SK-N-SH (cell line): ENCODE measurements around the gene MRPS18A. TPM values are rescaled to one million over a fixed set of nuclear protein-coding genes. Genes with fewer than 3 reads are reported as not detected.

ENCODE experiments used
- CTCF ChIA-PET: fragments of 300-600, 350-600 bp; formaldehyde crosslinking; extraction: SDS; loops from one replicate; lab custom pipeline; 2021; lab: Yijun Ruan, JAX
- POLR2A ChIA-PET: fragments of 350-600 bp; sonication (Branson Sonifier 250); formaldehyde crosslinking; extraction: SDS; loops from one replicate; lab custom pipeline; 2020; ENCODE audit warnings: antibody characterized with exemption, inconsistent platforms; lab: Yijun Ruan, JAX
- DNase-seq: peaks from one replicate; pipeline ENCODE4 v3.0.0; 2012
- H2AFZ ChIP-seq: fragments of 200-600 bp; sonication (generic); 2 replicates; pipeline ENCODE4 v1.8.1; 2016; ENCODE audit warnings: antibody characterized with exemption, mild to moderate bottlenecking, low read depth
- H3F3A ChIP-seq: fragments of 200-600 bp; sonication (generic); replicated peaks from 2 replicates; pipeline ENCODE3; 2016; ENCODE audit warnings: antibody characterized with exemption, mild to moderate bottlenecking; ENCODE audit not compliant: insufficient read depth
- H3K27ac ChIP-seq, 2 experiments: fragments of 200-500 bp in 1 of 2; fragments of 200-600 bp in 1 of 2; sonication (Bioruptor generic) in 1 of 2; sonication (generic), shearing (Covaris generic) in 1 of 2; 2 replicates each; pipeline versions ENCODE4 v1.5.1 to v1.6.1; 2014 to 2016; ENCODE audit warnings: low read depth in 2 of 2, inconsistent platforms in 1 of 2, low read length in 1 of 2, mild to moderate bottlenecking in 1 of 2, mixed read lengths in 1 of 2
- H3K27me3 ChIP-seq: fragments of 200-600 bp; sonication (generic), shearing (Covaris generic); 2 replicates; pipeline ENCODE4 v1.6.1; 2016; ENCODE audit warnings: mixed run types; ENCODE audit not compliant: insufficient read depth
- H3K36me3 ChIP-seq, 2 experiments: fragments of 200-500 bp in 1 of 2; fragments of 200-600 bp in 1 of 2; sonication (Bioruptor generic) in 1 of 2; sonication (generic) in 1 of 2; replicated peaks in 1 of 2; 2 replicates each; pipeline versions ENCODE3 to v1.5.1; 2014 to 2016; ENCODE audit warnings: low read length in 1 of 2, mild to moderate bottlenecking in 1 of 2; ENCODE audit not compliant: insufficient read depth in 2 of 2, control insufficient read depth in 1 of 2
- H3K4me1 ChIP-seq, 2 experiments: fragments of 200-500 bp in 1 of 2; fragments of 200-600 bp in 1 of 2; sonication (Bioruptor generic) in 1 of 2; sonication (generic), shearing (Covaris generic) in 1 of 2; 2 replicates each; pipeline versions ENCODE4 v1.5.1 to v1.6.1; 2014 to 2016; ENCODE audit warnings: low read depth in 1 of 2, low read length in 1 of 2, mixed run types in 1 of 2; ENCODE audit not compliant: insufficient read depth in 2 of 2, control insufficient read depth in 1 of 2
- H3K4me2 ChIP-seq: fragments of 200-600 bp; sonication (generic), shearing (Covaris generic); 2 replicates; pipeline ENCODE4 v1.6.1; 2017; ENCODE audit warnings: mixed run types
- H3K4me3 ChIP-seq, 2 experiments: fragments of 200-500 bp in 1 of 2; fragments of 200-600 bp in 1 of 2; sonication (Bioruptor generic) in 1 of 2; sonication (generic), shearing (Covaris generic) in 1 of 2; 2 replicates each; pipeline versions ENCODE4 v1.5.1 to v1.8.1; 2014 to 2016; ENCODE audit warnings: low read depth in 2 of 2, inconsistent platforms in 1 of 2, low read length in 1 of 2, mild to moderate bottlenecking in 1 of 2, mixed read lengths in 1 of 2, moderate library complexity in 1 of 2
- H3K79me2 ChIP-seq: fragments of 200-600 bp; sonication (generic); 2 replicates; pipeline ENCODE4 v1.8.1; 2017; ENCODE audit warnings: mild to moderate bottlenecking; ENCODE audit not compliant: insufficient read depth
- H3K9ac ChIP-seq: fragments of 200-600 bp; sonication (generic); 2 replicates; pipeline ENCODE4 v1.6.1; 2017; ENCODE audit warnings: mixed run types
- H3K9me2 ChIP-seq: fragments of 200-600 bp; sonication (generic); 2 replicates; pipeline ENCODE4 v1.6.1; 2017; ENCODE audit warnings: mixed run types
- H3K9me3 ChIP-seq: fragments of 200-600 bp; sonication (generic); 2 replicates; pipeline ENCODE4 v1.6.1; 2017; ENCODE audit warnings: mixed run types, mild to moderate bottlenecking, moderate library complexity
- H4K20me1 ChIP-seq: fragments of 200-600 bp; sonication (generic); 2 replicates; pipeline ENCODE4 v1.6.1; 2017; ENCODE audit warnings: mild to moderate bottlenecking, mixed run types; ENCODE audit not compliant: insufficient read depth
- FOSL2 ChIP-seq: IDR thresholded peaks from 2 replicates; pipeline ENCODE4 v1.4.0; 2012; ENCODE audit warnings: low read depth, mild to moderate bottlenecking, moderate library complexity, borderline replicate concordance
- JUND ChIP-seq: IDR thresholded peaks from 2 replicates; pipeline ENCODE4 v1.4.0; 2012
- NFIC ChIP-seq: IDR thresholded peaks from 2 replicates; pipeline ENCODE4 v1.4.0; 2012; ENCODE audit warnings: borderline replicate concordance
- POLR2AphosphoS5 ChIP-seq: IDR thresholded peaks from 2 replicates; pipeline ENCODE4 v1.6.1; 2012; ENCODE audit warnings: low read depth, low read length
- SIN3A ChIP-seq: IDR thresholded peaks from 2 replicates; pipeline ENCODE4 v1.6.1; 2012; ENCODE audit warnings: low read depth, mild to moderate bottlenecking, low read length, moderate library complexity, borderline replicate concordance
- TAF1 ChIP-seq: IDR thresholded peaks from 2 replicates; pipeline ENCODE4 v1.6.1; 2012; ENCODE audit warnings: low read depth, mild to moderate bottlenecking, low read length, moderate library complexity, borderline replicate concordance
- WGBS: methylation state at CpG from one replicate; pipeline ENCODE4 v1.1.6; 2017; ENCODE audit warnings: low lambda C conversion rate; 5-methylcytosine and 5-hydroxymethylcytosine counted together
- polyA plus RNA-seq, 3 experiments: library from polyadenylated mRNA; depleted of rRNA; stranded (reverse); fragments of >200 nt; gene quantifications; 2 replicates each; pipeline ENCODE4 v1.2.3, GENCODE V29; 2012
- TF ChIP-seq, protein P1 (sequence below): IDR thresholded peaks from 2 replicates; pipeline ENCODE4 v1.6.1; 2012; ENCODE audit warnings: mild to moderate bottlenecking, low read depth, low read length, moderate library complexity
- TF ChIP-seq, protein P2 (sequence below): fragments of 200-600 bp; sonication (generic); IDR thresholded peaks from 2 replicates; pipeline ENCODE4 v1.6.1; 2017; ENCODE audit warnings: antibody characterized with exemption, mild to moderate bottlenecking, moderate library complexity
- TF ChIP-seq, protein P3 (sequence below): IDR thresholded peaks from 2 replicates; pipeline ENCODE4 v1.4.0; 2012; ENCODE audit warnings: low read depth, borderline replicate concordance

Gene MRPS18A
- polyA plus RNA-seq, 1 of the 3 experiments (the other 2 are of a cell fraction), result 57.0 TPM

DNA sequence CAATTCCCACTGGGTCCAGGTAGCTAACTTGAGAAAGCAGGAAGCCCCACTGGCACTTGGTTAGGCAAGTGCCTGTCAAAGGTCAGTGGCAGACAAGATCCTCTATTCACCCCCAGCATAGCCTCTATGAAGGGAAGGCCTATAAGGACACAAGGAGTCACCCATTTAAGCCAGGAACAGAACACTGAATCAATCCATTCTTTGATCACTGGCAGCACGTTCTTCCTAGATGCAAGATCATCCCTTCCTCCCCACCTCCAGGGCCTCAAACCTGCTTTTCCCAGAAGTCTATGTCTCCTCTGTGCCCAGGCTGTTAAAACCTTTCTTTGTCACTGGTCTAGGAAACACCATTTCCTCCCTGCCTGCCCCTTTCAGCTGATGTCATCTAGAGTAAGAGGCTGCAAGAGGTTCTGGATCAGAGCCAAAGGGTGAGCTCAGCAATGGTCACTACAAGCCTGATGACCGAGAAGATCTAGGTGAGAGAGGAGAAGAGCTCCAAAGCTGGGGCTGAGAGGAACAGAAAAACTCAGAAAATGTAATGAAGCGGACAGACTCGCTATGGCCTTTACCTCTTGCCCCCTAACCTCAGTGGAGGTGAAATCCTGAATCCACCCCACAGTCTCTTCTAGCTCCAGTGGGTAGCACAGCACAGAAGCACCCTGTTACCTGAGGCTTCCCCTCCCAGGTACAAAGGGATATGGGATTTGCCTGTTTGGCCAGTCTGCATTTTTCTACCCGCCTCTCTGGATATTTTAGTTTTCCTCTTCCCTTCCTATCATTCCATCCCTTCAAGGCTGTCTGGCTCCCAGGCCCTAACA is 60.4 kb downstream of the MRPS18A start:
- Histone ChIP-seq H3K79me2 (peaks cover 40% of the 10 kb centered on the region), H3K27ac (peak overlapping the region; percentile 66 to 82), H2AFZ (no peak overlapping the region), H3F3A (peaks cover 13% of the 10 kb centered on the region), H3K4me3 (peak overlapping the region; percentile 24 to 50), H3K9ac (peak overlapping the region; percentile 63), H3K9me2 (no peaks in the 10 kb centered on the region), H3K27me3 (no peaks in the 10 kb centered on the region), H3K4me2 (peak overlapping the region; percentile 88), H3K36me3 (peaks cover 37 to 39% of the 10 kb centered on the region in 2 experiments), H3K4me1 (peaks cover 5 to 21% of the 10 kb centered on the region in 2 experiments), H3K9me3 (no peaks in the 10 kb centered on the region), H4K20me1 (no peaks in the 10 kb centered on the region)
- 53% methylated on average over 5 of the region's 5 CpGs for WGBS
- TF ChIP-seq, protein P1, sequence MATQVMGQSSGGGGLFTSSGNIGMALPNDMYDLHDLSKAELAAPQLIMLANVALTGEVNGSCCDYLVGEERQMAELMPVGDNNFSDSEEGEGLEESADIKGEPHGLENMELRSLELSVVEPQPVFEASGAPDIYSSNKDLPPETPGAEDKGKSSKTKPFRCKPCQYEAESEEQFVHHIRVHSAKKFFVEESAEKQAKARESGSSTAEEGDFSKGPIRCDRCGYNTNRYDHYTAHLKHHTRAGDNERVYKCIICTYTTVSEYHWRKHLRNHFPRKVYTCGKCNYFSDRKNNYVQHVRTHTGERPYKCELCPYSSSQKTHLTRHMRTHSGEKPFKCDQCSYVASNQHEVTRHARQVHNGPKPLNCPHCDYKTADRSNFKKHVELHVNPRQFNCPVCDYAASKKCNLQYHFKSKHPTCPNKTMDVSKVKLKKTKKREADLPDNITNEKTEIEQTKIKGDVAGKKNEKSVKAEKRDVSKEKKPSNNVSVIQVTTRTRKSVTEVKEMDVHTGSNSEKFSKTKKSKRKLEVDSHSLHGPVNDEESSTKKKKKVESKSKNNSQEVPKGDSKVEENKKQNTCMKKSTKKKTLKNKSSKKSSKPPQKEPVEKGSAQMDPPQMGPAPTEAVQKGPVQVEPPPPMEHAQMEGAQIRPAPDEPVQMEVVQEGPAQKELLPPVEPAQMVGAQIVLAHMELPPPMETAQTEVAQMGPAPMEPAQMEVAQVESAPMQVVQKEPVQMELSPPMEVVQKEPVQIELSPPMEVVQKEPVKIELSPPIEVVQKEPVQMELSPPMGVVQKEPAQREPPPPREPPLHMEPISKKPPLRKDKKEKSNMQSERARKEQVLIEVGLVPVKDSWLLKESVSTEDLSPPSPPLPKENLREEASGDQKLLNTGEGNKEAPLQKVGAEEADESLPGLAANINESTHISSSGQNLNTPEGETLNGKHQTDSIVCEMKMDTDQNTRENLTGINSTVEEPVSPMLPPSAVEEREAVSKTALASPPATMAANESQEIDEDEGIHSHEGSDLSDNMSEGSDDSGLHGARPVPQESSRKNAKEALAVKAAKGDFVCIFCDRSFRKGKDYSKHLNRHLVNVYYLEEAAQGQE, result no peak
- TF ChIP-seq TAF1 (0 out of 2 replicates have a peak, but pooled peaks have one; percentile 32), SIN3A (0 out of 2 replicates have a peak, but pooled peaks have one; percentile 42), FOSL2 (peak; percentile 36; the same call in 1 of the 2 replicates), JUND (peak; percentile 33), POLR2AphosphoS5 (peak; percentile 61), NFIC (peak; percentile 93)
- TF ChIP-seq, protein P2, sequence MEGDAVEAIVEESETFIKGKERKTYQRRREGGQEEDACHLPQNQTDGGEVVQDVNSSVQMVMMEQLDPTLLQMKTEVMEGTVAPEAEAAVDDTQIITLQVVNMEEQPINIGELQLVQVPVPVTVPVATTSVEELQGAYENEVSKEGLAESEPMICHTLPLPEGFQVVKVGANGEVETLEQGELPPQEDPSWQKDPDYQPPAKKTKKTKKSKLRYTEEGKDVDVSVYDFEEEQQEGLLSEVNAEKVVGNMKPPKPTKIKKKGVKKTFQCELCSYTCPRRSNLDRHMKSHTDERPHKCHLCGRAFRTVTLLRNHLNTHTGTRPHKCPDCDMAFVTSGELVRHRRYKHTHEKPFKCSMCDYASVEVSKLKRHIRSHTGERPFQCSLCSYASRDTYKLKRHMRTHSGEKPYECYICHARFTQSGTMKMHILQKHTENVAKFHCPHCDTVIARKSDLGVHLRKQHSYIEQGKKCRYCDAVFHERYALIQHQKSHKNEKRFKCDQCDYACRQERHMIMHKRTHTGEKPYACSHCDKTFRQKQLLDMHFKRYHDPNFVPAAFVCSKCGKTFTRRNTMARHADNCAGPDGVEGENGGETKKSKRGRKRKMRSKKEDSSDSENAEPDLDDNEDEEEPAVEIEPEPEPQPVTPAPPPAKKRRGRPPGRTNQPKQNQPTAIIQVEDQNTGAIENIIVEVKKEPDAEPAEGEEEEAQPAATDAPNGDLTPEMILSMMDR, result no peak
- TF ChIP-seq, protein P3, sequence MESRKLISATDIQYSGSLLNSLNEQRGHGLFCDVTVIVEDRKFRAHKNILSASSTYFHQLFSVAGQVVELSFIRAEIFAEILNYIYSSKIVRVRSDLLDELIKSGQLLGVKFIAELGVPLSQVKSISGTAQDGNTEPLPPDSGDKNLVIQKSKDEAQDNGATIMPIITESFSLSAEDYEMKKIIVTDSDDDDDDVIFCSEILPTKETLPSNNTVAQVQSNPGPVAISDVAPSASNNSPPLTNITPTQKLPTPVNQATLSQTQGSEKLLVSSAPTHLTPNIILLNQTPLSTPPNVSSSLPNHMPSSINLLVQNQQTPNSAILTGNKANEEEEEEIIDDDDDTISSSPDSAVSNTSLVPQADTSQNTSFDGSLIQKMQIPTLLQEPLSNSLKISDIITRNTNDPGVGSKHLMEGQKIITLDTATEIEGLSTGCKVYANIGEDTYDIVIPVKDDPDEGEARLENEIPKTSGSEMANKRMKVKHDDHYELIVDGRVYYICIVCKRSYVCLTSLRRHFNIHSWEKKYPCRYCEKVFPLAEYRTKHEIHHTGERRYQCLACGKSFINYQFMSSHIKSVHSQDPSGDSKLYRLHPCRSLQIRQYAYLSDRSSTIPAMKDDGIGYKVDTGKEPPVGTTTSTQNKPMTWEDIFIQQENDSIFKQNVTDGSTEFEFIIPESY, result no peak
- POLR2A ChIA-PET, result interaction anchor here (0.6 to 1.0 kb wide), 3 partner anchors 10 to 52 kb away, joined by 3 to 5 read pairs (median 3); no protein-coding TSS in a partner anchor
- DNase-seq, result peak; percentile 75
- CTCF ChIA-PET, result interaction anchor here (1.0 to 1.3 kb wide), 2 partner anchors 10 to 448 kb away, joined by 4 read pairs; no protein-coding TSS in a partner anchor
